HepG2 (cell line): ENCODE results near the gene USP5. TPM values are rescaled to one million over a fixed set of nuclear protein-coding genes. Genes with fewer than 3 reads are reported as not detected.
A peak's percentile ranks its signal among the peaks of the same experiment; 100 is the strongest.

Experiments
- DR1 ChIP-seq: sonication (generic); formaldehyde crosslinking; IDR thresholded peaks from 2 replicates; pipeline ENCODE4 v1.8.0; 2021; ENCODE audit warnings: mild to moderate bottlenecking, missing genetic modification reagents, inconsistent platforms
- HNRNPL ChIP-seq: fragments of 200-400 bp; formaldehyde crosslinking; IDR thresholded peaks from 2 replicates; pipeline ENCODE4 v1.6.1; 2017; ENCODE audit warnings: mild to moderate bottlenecking, low read depth, low read length
- MAF1 ChIP-seq: sonication (generic); formaldehyde crosslinking; IDR thresholded peaks from 2 replicates; pipeline ENCODE4 v1.5.0; 2020; ENCODE audit warnings: missing genetic modification reagents, borderline replicate concordance
- NR2F2 ChIP-seq: IDR thresholded peaks from 2 replicates; pipeline ENCODE4 v1.6.1; 2012; ENCODE audit warnings: low read depth, inconsistent platforms, borderline replicate concordance
- RBM39 ChIP-seq: fragments of 200-400 bp; formaldehyde crosslinking; IDR thresholded peaks from one replicate; pipeline ENCODE4 v1.6.1; 2018; ENCODE audit warnings: antibody characterized with exemption, mild to moderate bottlenecking, low read depth, low read length; ENCODE audit not compliant: poor library complexity, severe bottlenecking
- SAFB2 ChIP-seq: sonication (generic); formaldehyde crosslinking; IDR thresholded peaks from 2 replicates; pipeline ENCODE4 v1.5.1; 2020; ENCODE audit warnings: missing genetic modification reagents, low read depth, mild to moderate bottlenecking, borderline replicate concordance
- SALL1 ChIP-seq: sonication (generic); formaldehyde crosslinking; IDR thresholded peaks from 2 replicates; pipeline ENCODE4 v1.8.0; 2022; ENCODE audit warnings: mild to moderate bottlenecking, missing genetic modification reagents
- SMYD3 ChIP-seq: sonication (generic); formaldehyde crosslinking; IDR thresholded peaks from 2 replicates; pipeline ENCODE4 v1.8.1; 2023; ENCODE audit warnings: mild to moderate bottlenecking, missing genetic modification reagents
- SNAI1 ChIP-seq: sonication (generic); formaldehyde crosslinking; IDR thresholded peaks from 2 replicates; pipeline ENCODE4 v1.5.0; 2020; ENCODE audit warnings: mild to moderate bottlenecking, missing genetic modification reagents, borderline replicate concordance
- SP140L ChIP-seq: sonication (generic); formaldehyde crosslinking; IDR thresholded peaks from 2 replicates; pipeline ENCODE4 v1.4.0; 2020; ENCODE audit warnings: missing genetic modification reagents, borderline replicate concordance
- SRSF4 ChIP-seq: fragments of 200-400 bp; formaldehyde crosslinking; IDR thresholded peaks from one replicate; pipeline ENCODE4 v1.6.1; 2018; ENCODE audit warnings: mild to moderate bottlenecking, low read depth, low read length, moderate library complexity; ENCODE audit not compliant: poor library complexity, severe bottlenecking
- ZNF367 ChIP-seq: sonication (generic); formaldehyde crosslinking; IDR thresholded peaks from 2 replicates; pipeline ENCODE4 v1.4.0; 2020; ENCODE audit warnings: missing genetic modification reagents, borderline replicate concordance
- polyA plus RNA-seq, 8 experiments: library from polyadenylated mRNA; depleted of rRNA in 3 of 8; stranded (reverse) in 7 of 8; unstranded in 1 of 8; fragments of >200 nt; fragmentation: Illumina TruSeq in 4 of 8; extraction: Trizol in 4 of 8; gene quantifications; 2 replicates each; pipeline versions ENCODE4 v1.2.1 to v1.2.3, GENCODE V29; 2011 to 2016; ENCODE audit warnings: low read depth in 4 of 8, missing spikeins in 1 of 8, mixed read lengths in 1 of 8; ENCODE audit not compliant: insufficient read depth in 1 of 8
- total RNA-seq, 5 experiments: library from RNA; depleted of rRNA; stranded (reverse); fragments of >200 nt; fragmentation: Illumina TruSeq; extraction: Trizol; gene quantifications; 2 replicates each; pipeline ENCODE4 v1.2.3, GENCODE V29; 2016; ENCODE audit warnings: low read depth in 1 of 5
- TF ChIP-seq, protein P1 (sequence below): sonication (generic); formaldehyde crosslinking; IDR thresholded peaks from 2 replicates; pipeline ENCODE4 v1.4.0; 2020; ENCODE audit warnings: missing genetic modification reagents, borderline replicate concordance
- TF ChIP-seq, protein P2 (sequence below): sonication (generic); formaldehyde crosslinking; IDR thresholded peaks from 2 replicates; pipeline ENCODE4 v1.5.0; 2020; ENCODE audit warnings: missing genetic modification reagents
- TF ChIP-seq, protein P3 (sequence below): sonication (generic); formaldehyde crosslinking; IDR thresholded peaks from 2 replicates; pipeline ENCODE4 v1.4.0; 2020; ENCODE audit warnings: missing genetic modification reagents
- TF ChIP-seq, protein P4 (sequence below): IDR thresholded peaks from 2 replicates; pipeline ENCODE4 v1.6.1; 2016; ENCODE audit warnings: missing compliant biosample characterization, missing genetic modification reagents, borderline replicate concordance
- TF ChIP-seq, protein P5 (sequence below): fragments of 450-650 bp; IDR thresholded peaks from 2 replicates; pipeline ENCODE4 v1.6.1; 2017; ENCODE audit warnings: mild to moderate bottlenecking

USP5 gene
- total and polyA plus RNA-seq, 2 of the 13 experiments (the other 11 are each of a cell fraction or from before 2014, with no cell fraction given), result 39.6 to 56.0 TPM

DNA sequence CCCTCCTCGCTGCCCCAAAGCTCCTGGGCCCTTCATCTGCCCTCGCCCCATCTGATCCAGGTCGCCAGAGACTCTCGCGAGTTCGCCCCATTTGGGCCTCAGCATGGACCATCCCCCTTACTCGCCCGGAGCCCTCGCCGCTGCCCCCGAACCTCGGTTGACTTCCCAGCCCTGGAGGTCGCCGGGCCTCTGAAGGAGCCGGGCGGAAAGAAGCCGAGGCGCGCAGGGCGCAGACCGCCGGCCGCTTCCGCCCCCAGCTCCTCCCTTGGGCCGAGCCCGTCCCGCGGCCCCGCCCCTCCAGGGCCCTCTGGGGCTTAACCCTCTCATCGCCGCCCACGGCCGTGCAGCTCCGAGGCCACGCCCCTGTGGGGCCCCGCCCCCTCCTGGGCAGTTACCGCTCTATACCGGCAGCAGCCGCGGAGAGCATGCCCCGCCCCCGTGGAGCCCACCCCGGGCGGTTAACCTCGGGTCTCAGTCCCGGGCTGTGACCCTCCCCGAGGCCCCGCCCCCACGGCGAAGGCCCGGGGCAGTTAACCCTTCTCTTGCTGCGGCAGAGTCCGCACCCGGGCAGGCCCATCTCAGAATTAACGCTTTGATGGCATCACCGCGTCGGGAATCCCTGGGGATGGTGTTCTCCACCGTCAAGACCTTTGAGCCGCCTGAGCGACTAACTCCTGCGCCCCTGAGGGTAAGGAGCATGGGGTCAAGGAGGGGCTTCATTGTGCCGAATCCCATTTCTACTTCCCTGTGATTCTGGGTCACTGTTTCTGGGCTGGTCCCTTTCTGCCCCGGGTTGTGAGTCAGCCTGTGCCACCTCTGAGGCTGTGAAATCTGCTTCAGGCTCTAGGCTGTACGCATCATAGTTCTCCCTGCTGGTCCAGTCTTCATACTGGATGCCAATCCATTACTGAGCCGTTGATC lies 21.4 kb downstream of the USP5 start, which contains the start of gene SPSB2 (continued):
- TF ChIP-seq, protein P1, sequence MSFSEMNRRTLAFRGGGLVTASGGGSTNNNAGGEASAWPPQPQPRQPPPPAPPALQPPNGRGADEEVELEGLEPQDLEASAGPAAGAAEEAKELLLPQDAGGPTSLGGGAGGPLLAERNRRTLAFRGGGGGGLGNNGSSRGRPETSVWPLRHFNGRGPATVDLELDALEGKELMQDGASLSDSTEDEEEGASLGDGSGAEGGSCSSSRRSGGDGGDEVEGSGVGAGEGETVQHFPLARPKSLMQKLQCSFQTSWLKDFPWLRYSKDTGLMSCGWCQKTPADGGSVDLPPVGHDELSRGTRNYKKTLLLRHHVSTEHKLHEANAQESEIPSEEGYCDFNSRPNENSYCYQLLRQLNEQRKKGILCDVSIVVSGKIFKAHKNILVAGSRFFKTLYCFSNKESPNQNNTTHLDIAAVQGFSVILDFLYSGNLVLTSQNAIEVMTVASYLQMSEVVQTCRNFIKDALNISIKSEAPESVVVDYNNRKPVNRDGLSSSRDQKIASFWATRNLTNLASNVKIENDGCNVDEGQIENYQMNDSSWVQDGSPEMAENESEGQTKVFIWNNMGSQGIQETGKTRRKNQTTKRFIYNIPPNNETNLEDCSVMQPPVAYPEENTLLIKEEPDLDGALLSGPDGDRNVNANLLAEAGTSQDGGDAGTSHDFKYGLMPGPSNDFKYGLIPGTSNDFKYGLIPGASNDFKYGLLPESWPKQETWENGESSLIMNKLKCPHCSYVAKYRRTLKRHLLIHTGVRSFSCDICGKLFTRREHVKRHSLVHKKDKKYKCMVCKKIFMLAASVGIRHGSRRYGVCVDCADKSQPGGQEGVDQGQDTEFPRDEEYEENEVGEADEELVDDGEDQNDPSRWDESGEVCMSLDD (CRISPR knock-in tag), result no peak
- no peak for TF ChIP-seq HNRNPL
- TF ChIP-seq SMYD3 (CRISPR knock-in tag), result no peak
- TF ChIP-seq, protein P2, sequence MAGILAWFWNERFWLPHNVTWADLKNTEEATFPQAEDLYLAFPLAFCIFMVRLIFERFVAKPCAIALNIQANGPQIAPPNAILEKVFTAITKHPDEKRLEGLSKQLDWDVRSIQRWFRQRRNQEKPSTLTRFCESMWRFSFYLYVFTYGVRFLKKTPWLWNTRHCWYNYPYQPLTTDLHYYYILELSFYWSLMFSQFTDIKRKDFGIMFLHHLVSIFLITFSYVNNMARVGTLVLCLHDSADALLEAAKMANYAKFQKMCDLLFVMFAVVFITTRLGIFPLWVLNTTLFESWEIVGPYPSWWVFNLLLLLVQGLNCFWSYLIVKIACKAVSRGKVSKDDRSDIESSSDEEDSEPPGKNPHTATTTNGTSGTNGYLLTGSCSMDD (CRISPR knock-in tag), result no peak
- no peak for TF ChIP-seq MAF1 (CRISPR knock-in tag)
- peak; percentile 9 for TF ChIP-seq SNAI1 (CRISPR knock-in tag)
- no peak for TF ChIP-seq SP140L (CRISPR knock-in tag)
- TF ChIP-seq SAFB2, result no peak; the same call in 1 of the 2 replicates
- TF ChIP-seq, protein P3, sequence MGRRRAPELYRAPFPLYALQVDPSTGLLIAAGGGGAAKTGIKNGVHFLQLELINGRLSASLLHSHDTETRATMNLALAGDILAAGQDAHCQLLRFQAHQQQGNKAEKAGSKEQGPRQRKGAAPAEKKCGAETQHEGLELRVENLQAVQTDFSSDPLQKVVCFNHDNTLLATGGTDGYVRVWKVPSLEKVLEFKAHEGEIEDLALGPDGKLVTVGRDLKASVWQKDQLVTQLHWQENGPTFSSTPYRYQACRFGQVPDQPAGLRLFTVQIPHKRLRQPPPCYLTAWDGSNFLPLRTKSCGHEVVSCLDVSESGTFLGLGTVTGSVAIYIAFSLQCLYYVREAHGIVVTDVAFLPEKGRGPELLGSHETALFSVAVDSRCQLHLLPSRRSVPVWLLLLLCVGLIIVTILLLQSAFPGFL (CRISPR knock-in tag), result no peak
- peak; percentile 61 for TF ChIP-seq RBM39
- no peak for TF ChIP-seq ZNF367 (CRISPR knock-in tag)
- TF ChIP-seq, protein P4, sequence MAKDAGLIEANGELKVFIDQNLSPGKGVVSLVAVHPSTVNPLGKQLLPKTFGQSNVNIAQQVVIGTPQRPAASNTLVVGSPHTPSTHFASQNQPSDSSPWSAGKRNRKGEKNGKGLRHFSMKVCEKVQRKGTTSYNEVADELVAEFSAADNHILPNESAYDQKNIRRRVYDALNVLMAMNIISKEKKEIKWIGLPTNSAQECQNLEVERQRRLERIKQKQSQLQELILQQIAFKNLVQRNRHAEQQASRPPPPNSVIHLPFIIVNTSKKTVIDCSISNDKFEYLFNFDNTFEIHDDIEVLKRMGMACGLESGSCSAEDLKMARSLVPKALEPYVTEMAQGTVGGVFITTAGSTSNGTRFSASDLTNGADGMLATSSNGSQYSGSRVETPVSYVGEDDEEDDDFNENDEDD, result no peak
- TF ChIP-seq DR1, result no peak
- TF ChIP-seq SALL1 (CRISPR knock-in tag), result peak; percentile 87
- no peak for TF ChIP-seq SRSF4
- TF ChIP-seq NR2F2, result no peak
- TF ChIP-seq, protein P5, sequence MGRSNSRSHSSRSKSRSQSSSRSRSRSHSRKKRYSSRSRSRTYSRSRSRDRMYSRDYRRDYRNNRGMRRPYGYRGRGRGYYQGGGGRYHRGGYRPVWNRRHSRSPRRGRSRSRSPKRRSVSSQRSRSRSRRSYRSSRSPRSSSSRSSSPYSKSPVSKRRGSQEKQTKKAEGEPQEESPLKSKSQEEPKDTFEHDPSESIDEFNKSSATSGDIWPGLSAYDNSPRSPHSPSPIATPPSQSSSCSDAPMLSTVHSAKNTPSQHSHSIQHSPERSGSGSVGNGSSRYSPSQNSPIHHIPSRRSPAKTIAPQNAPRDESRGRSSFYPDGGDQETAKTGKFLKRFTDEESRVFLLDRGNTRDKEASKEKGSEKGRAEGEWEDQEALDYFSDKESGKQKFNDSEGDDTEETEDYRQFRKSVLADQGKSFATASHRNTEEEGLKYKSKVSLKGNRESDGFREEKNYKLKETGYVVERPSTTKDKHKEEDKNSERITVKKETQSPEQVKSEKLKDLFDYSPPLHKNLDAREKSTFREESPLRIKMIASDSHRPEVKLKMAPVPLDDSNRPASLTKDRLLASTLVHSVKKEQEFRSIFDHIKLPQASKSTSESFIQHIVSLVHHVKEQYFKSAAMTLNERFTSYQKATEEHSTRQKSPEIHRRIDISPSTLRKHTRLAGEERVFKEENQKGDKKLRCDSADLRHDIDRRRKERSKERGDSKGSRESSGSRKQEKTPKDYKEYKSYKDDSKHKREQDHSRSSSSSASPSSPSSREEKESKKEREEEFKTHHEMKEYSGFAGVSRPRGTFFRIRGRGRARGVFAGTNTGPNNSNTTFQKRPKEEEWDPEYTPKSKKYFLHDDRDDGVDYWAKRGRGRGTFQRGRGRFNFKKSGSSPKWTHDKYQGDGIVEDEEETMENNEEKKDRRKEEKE, result no peak
